CD4-positive, alpha-beta T cell (primary cell): ENCODE results near the gene LGALS4. TPM values are rescaled to one million over a fixed set of nuclear protein-coding genes. Genes with fewer than 3 reads are reported as not detected.

ENCODE experiments used
- ATAC-seq: fragments of 200-7000 bp; cut with Tn5 transposase; one replicate; pipeline ENCODE4 v1.10.0; 2022; ENCODE audit warnings: mild to moderate bottlenecking; ENCODE audit not compliant: poor library complexity
- CTCF ChIA-PET: fragments of 350-600 bp; sonication (Branson Sonifier 250); formaldehyde crosslinking; loops from one replicate; lab custom pipeline; 2021; ENCODE audit warnings: antibody characterized with exemption, inconsistent platforms; lab: Charles Lee
- POLR2A ChIA-PET: fragments of 350-600 bp; sonication (Branson Sonifier 250); formaldehyde crosslinking; loops from one replicate; lab custom pipeline; 2021; ENCODE audit warnings: antibody characterized with exemption, inconsistent platforms; lab: Charles Lee
- DNase-seq, 14 experiments: peaks; one replicate each; pipeline ENCODE4 v3.0.0-alpha.2; 2013 to 2020; ENCODE audit warnings: mixed read lengths in 2 of 14
- H3K27ac ChIP-seq, 2 donors: one replicate each; pipeline versions ENCODE4 v1.5.1 to v1.7.0; 2013; ENCODE audit warnings: low read length in 2 of 2, low read depth in 1 of 2, mild to moderate bottlenecking in 1 of 2
- H3K27me3 ChIP-seq, 2 experiments: 1 replicate in 1 of 2; 2 replicates in 1 of 2; pipeline versions ENCODE4 v1.6.1 to v1.7.0; 2013; ENCODE audit warnings: low read length in 2 of 2, control low read depth in 1 of 2, mild to moderate bottlenecking in 1 of 2, moderate library complexity in 1 of 2; ENCODE audit not compliant: insufficient read depth in 2 of 2, control insufficient read depth in 1 of 2
- H3K36me3 ChIP-seq: one replicate; pipeline ENCODE4 v1.6.1; 2013; ENCODE audit warnings: low read length, control low read depth; ENCODE audit not compliant: insufficient read depth
- H3K4me1 ChIP-seq: one replicate; pipeline ENCODE4 v1.6.1; 2013; ENCODE audit warnings: low read length, control low read depth; ENCODE audit not compliant: insufficient read depth
- H3K4me3 ChIP-seq: one replicate; pipeline ENCODE4 v1.5.1; 2013; ENCODE audit warnings: mild to moderate bottlenecking, low read length, moderate library complexity
- H3K9me3 ChIP-seq, 2 experiments: 1 replicate in 1 of 2; 2 replicates in 1 of 2; pipeline versions ENCODE4 v1.6.1 to v1.7.0; 2013; ENCODE audit warnings: low read length in 2 of 2, mild to moderate bottlenecking in 2 of 2, control low read depth in 1 of 2, moderate library complexity in 1 of 2; ENCODE audit not compliant: control insufficient read depth in 1 of 2, insufficient read depth in 1 of 2
- H3K27ac Mint-ChIP-seq: one replicate; pipeline ENCODE4 v1.8.0; 2020; ENCODE audit warnings: mixed read lengths
- H3K27me3 Mint-ChIP-seq: one replicate; pipeline ENCODE4 v1.8.0; 2021; ENCODE audit warnings: mixed read lengths
- H3K36me3 Mint-ChIP-seq: one replicate; pipeline ENCODE4 v1.8.0; 2021; ENCODE audit warnings: low read depth, mixed read lengths
- H3K4me1 Mint-ChIP-seq: one replicate; pipeline ENCODE4 v1.8.0; 2021; ENCODE audit warnings: low read depth, mixed read lengths
- H3K4me3 Mint-ChIP-seq: one replicate; pipeline ENCODE4 v1.8.0; 2020; ENCODE audit warnings: mild to moderate bottlenecking, mixed read lengths
- H3K9me3 Mint-ChIP-seq: one replicate; pipeline ENCODE4 v1.8.0; 2020; ENCODE audit warnings: mixed read lengths
- intact Hi-C, 2 experiments: fragments of 100-400 bp; cut with DNase I in 1 of 2; cut with micrococcal nuclease in 1 of 2; formaldehyde crosslinking; loops; one replicate each; pipeline versions ENCODE4 v1.15.1 to v1.9.0; 2023 to 2025; cut with DNase I, micrococcal nuclease
- total RNA-seq, 174 experiments: library from RNA in 2 of 174; stranded (reverse) in 2 of 174; gene quantifications; one replicate each; pipeline ENCODE4 v1.2.3 and lab custom pipeline; 2021 to 2026
- TF ChIP-seq, protein P1 (sequence below): fragments of 200-600 bp; IDR thresholded peaks from one replicate; pipeline ENCODE4 v1.8.0; 2022; ENCODE audit warnings: antibody characterized with exemption, mild to moderate bottlenecking

The LGALS4 gene
- total RNA-seq, 2 experiments from 2014 or later = 2.3 to 3.1 TPM

DNA sequence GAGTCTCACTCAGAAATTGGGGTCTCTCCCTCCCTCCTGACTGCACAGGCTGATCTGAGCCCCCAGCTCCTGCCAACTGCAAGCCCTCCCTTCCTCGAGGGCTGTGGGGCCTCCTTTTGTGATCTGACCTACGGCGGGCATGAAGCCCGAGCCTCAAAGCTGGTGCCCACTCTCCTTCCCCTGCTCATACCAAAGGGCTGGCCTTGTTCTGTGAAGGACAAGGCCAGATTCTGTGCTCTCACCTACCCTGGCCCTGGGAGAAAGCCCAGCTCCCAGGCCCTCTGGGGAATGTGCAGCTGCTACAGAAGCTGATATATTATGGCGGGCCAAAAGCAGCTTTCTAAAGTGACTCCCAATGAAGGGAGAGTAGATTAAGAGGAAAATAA is 27.8 kb upstream of the LGALS4 start:
- Mint-ChIP-seq H3K9me3 (no peaks in the 10 kb centered on the region), H3K36me3 (peaks cover 99% of the 10 kb centered on the region), H3K27ac (peak overlapping the region; percentile 88), H3K4me1 (peaks cover 54% of the 10 kb centered on the region), H3K4me3 (no peak overlapping the region), H3K27me3 (peaks cover 5% of the 10 kb centered on the region)
- TF ChIP-seq, protein P1, sequence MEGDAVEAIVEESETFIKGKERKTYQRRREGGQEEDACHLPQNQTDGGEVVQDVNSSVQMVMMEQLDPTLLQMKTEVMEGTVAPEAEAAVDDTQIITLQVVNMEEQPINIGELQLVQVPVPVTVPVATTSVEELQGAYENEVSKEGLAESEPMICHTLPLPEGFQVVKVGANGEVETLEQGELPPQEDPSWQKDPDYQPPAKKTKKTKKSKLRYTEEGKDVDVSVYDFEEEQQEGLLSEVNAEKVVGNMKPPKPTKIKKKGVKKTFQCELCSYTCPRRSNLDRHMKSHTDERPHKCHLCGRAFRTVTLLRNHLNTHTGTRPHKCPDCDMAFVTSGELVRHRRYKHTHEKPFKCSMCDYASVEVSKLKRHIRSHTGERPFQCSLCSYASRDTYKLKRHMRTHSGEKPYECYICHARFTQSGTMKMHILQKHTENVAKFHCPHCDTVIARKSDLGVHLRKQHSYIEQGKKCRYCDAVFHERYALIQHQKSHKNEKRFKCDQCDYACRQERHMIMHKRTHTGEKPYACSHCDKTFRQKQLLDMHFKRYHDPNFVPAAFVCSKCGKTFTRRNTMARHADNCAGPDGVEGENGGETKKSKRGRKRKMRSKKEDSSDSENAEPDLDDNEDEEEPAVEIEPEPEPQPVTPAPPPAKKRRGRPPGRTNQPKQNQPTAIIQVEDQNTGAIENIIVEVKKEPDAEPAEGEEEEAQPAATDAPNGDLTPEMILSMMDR = no peak
- no peaks in the 10 kb centered on the region for H3K9me3 ChIP-seq
- H3K36me3 ChIP-seq = peaks cover 97% of the 10 kb centered on the region
- ChIA-PET CTCF (interaction anchor here (1.6 kb wide), 1 partner anchor 29 kb away, joined by 3 read pairs; no protein-coding TSS in a partner anchor), POLR2A (interaction anchor here (0.6 to 3.0 kb wide), 5 partner anchors 9 to 29 kb away, joined by 3 to 30 read pairs (median 6); partner anchors contain the start of genes ECH1 and HNRNPL)
- H3K4me3 ChIP-seq = no peak overlapping the region
- H3K27me3 ChIP-seq = no peaks in the 10 kb centered on the region
- intact Hi-C loops = loop anchor here (5.0 to 10.0 kb wide), 2 partner anchors 37 to 106 kb away; partner anchors contain the start of gene RINL (in 1 of the 2)
- ATAC-seq = no peak
- no peak for DNase-seq
- peak overlapping the region; percentile 6 to 47 for H3K27ac ChIP-seq
- H3K4me1 ChIP-seq = peaks cover 61% of the 10 kb centered on the region

DNA sequence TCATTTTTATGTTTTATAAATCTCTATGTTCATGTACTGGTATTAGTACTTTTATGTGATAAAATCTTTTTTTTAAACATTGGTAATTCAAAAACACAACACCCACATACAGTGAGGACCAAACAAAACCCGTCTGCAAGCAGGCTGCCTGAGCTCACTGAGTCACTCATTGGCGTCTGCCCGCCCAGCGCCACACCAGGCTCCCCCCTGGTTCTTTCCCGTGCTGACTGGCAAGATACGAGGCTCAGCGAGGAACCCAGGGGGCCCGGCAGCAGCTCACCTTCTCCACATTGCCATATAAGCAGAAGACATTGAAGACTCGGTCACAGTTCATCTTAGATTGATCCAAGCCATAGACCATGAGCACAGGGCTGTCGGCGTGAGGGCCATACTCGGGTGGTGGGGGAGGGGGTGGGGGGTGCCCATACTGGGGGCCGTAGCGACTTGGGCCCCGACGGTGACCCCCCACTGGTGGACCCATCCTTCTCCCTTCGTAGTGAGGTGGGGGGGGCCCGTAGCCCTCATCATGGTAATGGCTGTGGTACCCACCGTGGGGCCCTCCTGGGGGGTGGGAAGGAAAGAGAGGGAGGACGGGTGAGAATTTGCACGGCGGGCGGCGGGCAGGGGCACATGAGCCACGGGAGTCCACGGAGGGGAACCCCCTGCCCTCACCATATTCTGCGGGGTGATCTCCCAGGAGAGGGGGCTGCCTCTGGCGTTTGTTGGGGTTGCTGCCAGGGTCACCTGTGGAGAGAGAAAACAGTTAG is 27.3 kb upstream of the LGALS4 start:
- H3K4me3 Mint-ChIP-seq = peak overlapping the region; percentile 14
- peaks cover 5% of the 10 kb centered on the region for H3K27me3 Mint-ChIP-seq
- no peaks in the 10 kb centered on the region for H3K27me3 ChIP-seq
- CTCF ChIA-PET = interaction anchor here (1.3 to 1.6 kb wide), 2 partner anchors 29 to 30 kb away, joined by 3 read pairs; no protein-coding TSS in a partner anchor
- POLR2A ChIA-PET = interaction anchor here (0.6 to 3.4 kb wide), 5 partner anchors 8 to 30 kb away, joined by 3 to 30 read pairs (median 14); partner anchors contain the start of gene ECH1
- ATAC-seq (no peak), DNase-seq (no peak)
- peaks cover 48% of the 10 kb centered on the region for H3K4me1 Mint-ChIP-seq
- peaks cover 96% of the 10 kb centered on the region for H3K36me3 ChIP-seq
- no peaks in the 10 kb centered on the region for H3K9me3 Mint-ChIP-seq
- intact Hi-C loops = loop anchor here (5.0 to 10.0 kb wide), 2 partner anchors 37 to 105 kb away; partner anchors contain the start of gene RINL (in 1 of the 2)
- H3K4me3 ChIP-seq = no peak overlapping the region
- peak overlapping the region; percentile 55 for H3K27ac Mint-ChIP-seq
- peak overlapping the region in 1 of 2 donors; percentile 47 for H3K27ac ChIP-seq
- TF ChIP-seq, protein P1 = no peak
- peaks cover 97% of the 10 kb centered on the region for H3K36me3 Mint-ChIP-seq
- H3K4me1 ChIP-seq = peaks cover 55% of the 10 kb centered on the region
- H3K9me3 ChIP-seq = no peaks in the 10 kb centered on the region

DNA sequence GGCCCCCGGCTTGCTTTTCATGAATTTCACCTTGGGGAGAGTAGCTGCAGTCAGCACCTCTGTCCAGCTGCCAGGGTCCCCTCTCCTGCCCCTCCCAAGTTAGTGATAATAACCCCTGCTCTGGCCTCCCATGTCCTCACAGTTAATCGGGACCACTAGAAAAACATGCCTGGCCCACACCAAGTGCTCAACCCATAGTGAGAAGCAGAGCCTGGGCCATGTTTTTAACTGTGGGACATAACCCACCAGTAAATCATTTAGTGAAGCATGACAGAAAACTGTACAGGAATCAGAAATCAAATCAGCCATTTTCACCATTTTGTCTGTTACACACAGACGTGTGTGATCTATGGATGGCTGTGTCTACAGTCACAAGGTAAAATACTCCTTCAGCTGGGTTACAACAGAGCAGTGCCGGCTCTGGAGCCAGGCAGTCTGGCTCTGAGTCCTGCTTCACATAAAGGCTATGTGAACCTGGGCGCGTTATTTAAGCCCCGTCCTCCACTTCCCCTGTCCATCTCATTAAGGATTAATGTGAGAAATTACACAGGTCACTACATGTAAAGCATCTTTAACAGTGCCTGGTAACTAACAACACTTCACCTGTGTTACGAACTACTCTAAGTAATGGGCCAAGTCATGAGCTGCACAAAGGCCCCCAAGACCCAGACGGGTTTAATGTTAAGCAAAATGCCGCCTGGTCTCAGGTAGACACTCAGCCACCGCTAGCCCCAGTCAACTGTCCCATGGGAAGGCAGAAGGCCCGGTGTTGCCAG is 26.4 kb upstream of the LGALS4 start:
- CTCF ChIA-PET = interaction anchor here (0.5 to 1.6 kb wide), 3 partner anchors 30 to 90 kb away, joined by 3 read pairs; no protein-coding TSS in a partner anchor
- H3K9me3 ChIP-seq = no peaks in the 10 kb centered on the region
- Mint-ChIP-seq H3K27me3 (peaks cover 5% of the 10 kb centered on the region), H3K9me3 (no peaks in the 10 kb centered on the region), H3K4me1 (peaks cover 43% of the 10 kb centered on the region), H3K36me3 (peaks cover 89% of the 10 kb centered on the region), H3K4me3 (no peak overlapping the region), H3K27ac (peak overlapping the region; percentile 55)
- POLR2A ChIA-PET = interaction anchor here (3.4 kb wide), 1 partner anchor 10 kb away, joined by 14 read pairs; no protein-coding TSS in a partner anchor
- intact Hi-C loops = no loop called here
- no peak overlapping the region for H3K27ac ChIP-seq
- no peaks in the 10 kb centered on the region for H3K27me3 ChIP-seq
- peaks cover 46% of the 10 kb centered on the region for H3K4me1 ChIP-seq
- no peak for DNase-seq
- TF ChIP-seq, protein P1 = no peak
- no peak for ATAC-seq
- H3K4me3 ChIP-seq = no peak overlapping the region
- H3K36me3 ChIP-seq = peaks cover 88% of the 10 kb centered on the region
